ENCODE measurements around the gene MIX23. TPM values are rescaled to one million over a fixed set of nuclear protein-coding genes. Genes with fewer than 3 reads are reported as not detected.

MIX23 gene
- total RNA-seq, 3 donors from 2014 or later (not counting 1 experiment from before 2014, with no cell fraction given) = 9.6 to 16.4 (median 14.1) TPM

DNA sequence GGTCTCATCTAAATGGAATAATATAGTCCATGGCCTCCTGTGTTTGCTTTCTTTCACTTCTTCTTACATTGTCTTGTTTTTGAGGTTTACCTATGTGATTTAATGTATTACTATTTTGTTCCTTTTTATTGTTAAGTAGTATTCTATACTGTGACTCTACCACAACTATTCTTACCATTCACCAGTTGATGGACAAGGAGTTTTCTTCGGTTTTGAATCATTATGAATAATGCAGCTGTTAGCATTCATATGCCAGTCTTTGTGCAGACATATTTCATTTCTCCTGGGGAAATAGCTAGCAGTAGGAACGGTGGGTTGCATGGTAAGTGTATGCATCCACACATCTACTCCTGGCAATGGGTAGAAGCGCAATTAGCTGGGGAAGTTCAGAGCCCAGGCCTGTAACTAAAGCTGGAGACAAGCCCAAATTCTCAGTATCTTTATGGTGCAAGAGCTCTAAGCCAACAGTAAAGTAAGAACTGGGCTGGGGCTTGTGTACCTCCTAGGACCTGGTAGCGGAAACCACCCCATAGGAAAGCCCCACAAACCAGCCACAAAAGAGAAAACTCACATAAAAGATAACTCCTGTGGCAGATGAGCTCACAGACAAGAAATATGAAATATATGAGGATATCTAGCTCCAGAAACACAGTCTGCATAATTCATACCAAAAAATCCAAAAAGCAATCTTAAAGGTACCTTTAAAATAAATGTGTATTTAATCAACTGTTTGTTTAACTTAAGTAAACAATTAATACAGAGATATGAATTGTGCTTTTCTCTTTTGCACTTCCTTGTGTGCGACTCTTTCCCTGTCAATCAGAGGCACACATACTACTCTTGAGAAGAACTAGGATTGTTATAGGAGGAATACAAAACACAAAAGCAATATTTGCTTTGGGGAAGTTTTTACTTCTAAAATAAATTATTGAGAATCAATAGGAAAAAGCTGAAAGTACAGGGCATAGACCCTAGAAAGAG lies 60.6 kb downstream of the MIX23 start:
- DNase-seq (peak in 1 of 2 donors; percentile 76), ATAC-seq (peak in 2 of 3 donors; percentile 46 to 54)
- intact Hi-C loops (cut with micrococcal nuclease) = no loop called here
- no peak overlapping the region for H3K27ac Mint-ChIP-seq
- no peaks in the 10 kb centered on the region for H3K4me1 Mint-ChIP-seq
- H3K36me3 ChIP-seq (ENCODE audit: control insufficient read depth, insufficient read depth, low read length) = no peaks in the 10 kb centered on the region
- H3K9me3 ChIP-seq (ENCODE audit: control insufficient read depth, insufficient read depth, low read length) = no peaks in the 10 kb centered on the region
- H3K4me3 Mint-ChIP-seq = no peak overlapping the region
- peaks cover 19 to 24% of the 10 kb centered on the region in 2 donors for H3K27me3 Mint-ChIP-seq (ENCODE audit: low read depth in 2 of 2)
- 74% methylated on average over 2 of the region's 5 CpGs for WGBS (ENCODE audit: insufficient coverage)
- TF ChIP-seq, protein P1, sequence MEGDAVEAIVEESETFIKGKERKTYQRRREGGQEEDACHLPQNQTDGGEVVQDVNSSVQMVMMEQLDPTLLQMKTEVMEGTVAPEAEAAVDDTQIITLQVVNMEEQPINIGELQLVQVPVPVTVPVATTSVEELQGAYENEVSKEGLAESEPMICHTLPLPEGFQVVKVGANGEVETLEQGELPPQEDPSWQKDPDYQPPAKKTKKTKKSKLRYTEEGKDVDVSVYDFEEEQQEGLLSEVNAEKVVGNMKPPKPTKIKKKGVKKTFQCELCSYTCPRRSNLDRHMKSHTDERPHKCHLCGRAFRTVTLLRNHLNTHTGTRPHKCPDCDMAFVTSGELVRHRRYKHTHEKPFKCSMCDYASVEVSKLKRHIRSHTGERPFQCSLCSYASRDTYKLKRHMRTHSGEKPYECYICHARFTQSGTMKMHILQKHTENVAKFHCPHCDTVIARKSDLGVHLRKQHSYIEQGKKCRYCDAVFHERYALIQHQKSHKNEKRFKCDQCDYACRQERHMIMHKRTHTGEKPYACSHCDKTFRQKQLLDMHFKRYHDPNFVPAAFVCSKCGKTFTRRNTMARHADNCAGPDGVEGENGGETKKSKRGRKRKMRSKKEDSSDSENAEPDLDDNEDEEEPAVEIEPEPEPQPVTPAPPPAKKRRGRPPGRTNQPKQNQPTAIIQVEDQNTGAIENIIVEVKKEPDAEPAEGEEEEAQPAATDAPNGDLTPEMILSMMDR (IDR thresholded peaks at IDR 0.05) = no peak
- no peaks in the 10 kb centered on the region for H3K4me1 ChIP-seq (ENCODE audit: control insufficient read depth, insufficient read depth, low read length)
- peaks cover 2% of the 10 kb centered on the region for H3K27me3 ChIP-seq (ENCODE audit: control insufficient read depth, insufficient read depth, low read length)
- H3K9me3 Mint-ChIP-seq = peaks cover 0 to 2% of the 10 kb centered on the region in 2 donors
- H3K27ac ChIP-seq (ENCODE audit: low read length) = no peak overlapping the region
- H3K4me3 ChIP-seq (ENCODE audit: low read length) = no peak overlapping the region
- H3K36me3 Mint-ChIP-seq = no peaks in the 10 kb centered on the region

DNA sequence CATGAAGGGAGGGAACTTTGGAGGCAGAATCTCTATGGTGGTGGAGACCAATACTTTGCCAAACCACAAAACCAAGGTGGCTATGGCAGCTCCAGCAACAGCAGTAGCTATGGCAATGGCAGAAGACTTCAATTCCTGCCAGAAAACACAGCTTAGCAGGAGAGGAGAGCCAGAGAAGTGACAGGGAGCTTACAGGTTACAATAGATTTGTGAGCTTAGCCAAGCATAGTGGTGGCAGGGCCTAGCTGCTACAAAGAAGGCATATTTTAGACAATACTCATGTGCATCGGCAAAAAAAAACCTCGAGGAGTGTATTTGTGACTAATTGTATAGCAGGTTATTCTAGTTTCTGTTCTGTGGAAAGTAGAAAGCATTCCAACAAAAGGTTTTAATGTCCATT lies 64.4 kb downstream of the MIX23 start:
- 92% methylated on average over 2 of the region's 2 CpGs for WGBS (ENCODE audit: insufficient coverage)
- no peaks in the 10 kb centered on the region for H3K36me3 Mint-ChIP-seq

DNA sequence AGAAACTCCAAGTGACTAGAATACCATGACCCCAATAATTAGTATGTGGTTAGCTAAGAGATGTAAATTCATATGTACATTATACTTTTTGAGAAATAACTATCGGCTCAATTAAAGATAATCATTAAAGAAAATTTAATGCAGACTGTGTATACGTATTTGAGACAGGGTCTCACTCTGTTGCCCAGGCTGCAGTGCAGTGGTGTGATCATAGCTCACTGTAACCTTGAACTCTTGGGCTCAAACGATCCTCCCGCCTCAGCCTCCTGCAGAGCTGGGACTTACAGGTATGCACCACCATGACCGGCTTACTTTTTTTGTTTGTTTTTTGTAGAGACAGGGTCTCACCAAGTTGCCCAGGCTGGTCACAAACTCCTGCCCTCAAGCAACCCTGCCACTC lies 66.7 kb downstream of the MIX23 start:
- Mint-ChIP-seq H3K27me3 (ENCODE audit: low read depth in 2 of 2) (peaks cover 16 to 18% of the 10 kb centered on the region in 2 donors), H3K9me3 (peaks cover 0 to 2% of the 10 kb centered on the region in 2 donors), H3K4me3 (no peak overlapping the region), H3K36me3 (no peaks in the 10 kb centered on the region), H3K27ac (no peak overlapping the region), H3K4me1 (no peaks in the 10 kb centered on the region)
- intact Hi-C loops (cut with micrococcal nuclease) = no loop called here
- no peaks in the 10 kb centered on the region for H3K36me3 ChIP-seq (ENCODE audit: control insufficient read depth, insufficient read depth, low read length)
- no peaks in the 10 kb centered on the region for H3K9me3 ChIP-seq (ENCODE audit: control insufficient read depth, insufficient read depth, low read length)
- H3K4me1 ChIP-seq (ENCODE audit: control insufficient read depth, insufficient read depth, low read length) = no peaks in the 10 kb centered on the region
- DNase-seq (no peak), ATAC-seq (no peak)
- H3K27ac ChIP-seq (ENCODE audit: low read length) = no peak overlapping the region
- WGBS (ENCODE audit: insufficient coverage) = 82% methylated on average over 5 of the region's 5 CpGs
- peaks cover 2% of the 10 kb centered on the region for H3K27me3 ChIP-seq (ENCODE audit: control insufficient read depth, insufficient read depth, low read length)
- TF ChIP-seq, protein P1 (IDR thresholded peaks at IDR 0.05) = no peak
- H3K4me3 ChIP-seq (ENCODE audit: low read length) = no peak overlapping the region

More for the DNA sequence above, 64.4 kb downstream of the MIX23 start:
- TF ChIP-seq, protein P1 (IDR thresholded peaks at IDR 0.05) = no peak
- ATAC-seq (no peak), DNase-seq (no peak)
- Mint-ChIP-seq H3K4me1 (no peaks in the 10 kb centered on the region), H3K9me3 (peaks cover 0 to 2% of the 10 kb centered on the region in 2 donors), H3K4me3 (no peak overlapping the region), H3K27me3 (ENCODE audit: low read depth in 2 of 2) (peaks cover 18 to 19% of the 10 kb centered on the region in 2 donors), H3K27ac (no peak overlapping the region)
- Histone ChIP-seq H3K4me1 (ENCODE audit: control insufficient read depth, insufficient read depth, low read length) (no peaks in the 10 kb centered on the region), H3K9me3 (ENCODE audit: control insufficient read depth, insufficient read depth, low read length) (no peaks in the 10 kb centered on the region), H3K27ac (ENCODE audit: low read length) (no peak overlapping the region), H3K4me3 (ENCODE audit: low read length) (no peak overlapping the region), H3K27me3 (ENCODE audit: control insufficient read depth, insufficient read depth, low read length) (peaks cover 2% of the 10 kb centered on the region), H3K36me3 (ENCODE audit: control insufficient read depth, insufficient read depth, low read length) (no peaks in the 10 kb centered on the region)
- intact Hi-C loops (cut with micrococcal nuclease) = no loop called here

Measured in natural killer cell (primary cell).